Measurements from ENCODE around the gene ERMARD.

- TF ChIP-seq CTCF (conservative IDR thresholded peaks at IDR 0.05; ENCODE audit: low read depth, low read length) = no peak
- no peak for TF ChIP-seq EZH2 (IDR thresholded peaks at IDR 0.05; ENCODE audit: borderline replicate concordance, low read depth, low read length, poor library complexity, severe bottlenecking)
Observed at GRCh38 chr6:169780571-169781091, 29.2 kb downstream of the ERMARD start.
